ENCODE measurements around the gene SLC39A11. TPM values are rescaled to one million over a fixed set of nuclear protein-coding genes. Genes with fewer than 3 reads are reported as not detected.

The SLC39A11 gene
- total RNA-seq, 1 experiment from 2014 or later: 46.4 TPM

DNA sequence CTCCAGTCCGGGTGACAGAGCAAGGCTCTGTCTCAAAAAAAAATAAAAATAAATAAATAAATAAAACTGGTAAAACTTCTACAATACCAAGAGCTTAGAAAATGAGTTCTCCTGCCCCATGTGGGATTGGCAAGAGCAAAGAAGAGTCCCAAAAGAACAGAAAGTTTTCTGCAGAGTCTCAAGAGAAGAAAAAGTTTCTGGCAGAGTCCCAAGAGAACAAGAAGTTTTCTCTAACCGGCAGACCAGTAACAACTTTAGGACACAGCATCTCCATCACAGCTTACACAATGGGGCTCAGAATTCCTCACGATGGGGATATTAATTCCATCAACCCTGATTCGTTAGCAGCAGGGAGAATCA lies 1.1 kb downstream of the SLC39A11 start:
- Histone ChIP-seq H3K27ac (ENCODE audit: low read depth, low read length) (no peak overlapping the region), H3K27me3 (ENCODE audit: insufficient read depth, low read length) (no peaks in the 10 kb centered on the region), H3K9me3 (ENCODE audit: control insufficient read depth in 1 of 2, insufficient read depth in 1 of 2, low read depth in 1 of 2, low read length in 2 of 2) (no peaks in the 10 kb centered on the region), H3K4me3 (replicated peaks in 1 of 2; ENCODE audit: low read depth in 1 of 2, low read length in 2 of 2) (peak overlapping the region; percentile 62 to 82), H2AFZ (ENCODE audit: low read depth, low read length, poor library complexity, severe bottlenecking) (no peak overlapping the region), H3K9me2 (ENCODE audit: insufficient read depth) (no peaks in the 10 kb centered on the region), H3K9ac (ENCODE audit: low read length) (peak overlapping the region; percentile 71), H3K4me1 (ENCODE audit: control insufficient read depth in 1 of 2, insufficient read depth in 2 of 2, low read length in 2 of 2) (peaks cover 7 to 14% of the 10 kb centered on the region in 2 experiments; a peak in 3 of 4 replicates), H4K20me1 (ENCODE audit: insufficient read depth) (no peaks in the 10 kb centered on the region), H3K79me2 (ENCODE audit: insufficient read depth, low read length) (no peaks in the 10 kb centered on the region), H3K4me2 (ENCODE audit: low read length) (peak overlapping the region; percentile 98), H3K36me3 (ENCODE audit: control insufficient read depth in 1 of 2, insufficient read depth in 2 of 2, low read length in 2 of 2) (peaks cover 0 to 6% of the 10 kb centered on the region in 2 experiments; a peak in 2 of 4 replicates)
- ChIA-PET CTCF (no interaction called here), POLR2A (no interaction called here), RAD21 (ENCODE audit: low non-redundant PET in 1 of 2, low total read pairs in 2 of 2, uncharacterized antibody in 2 of 2, unreplicated experiment in 2 of 2) (no interaction called here)
- no TSS peak for BruUV-seq (replicated peaks)
- no peak for DNase-seq (ENCODE audit: low read depth, low spot score)
- TF ChIP-seq YY1 (IDR thresholded peaks at IDR 0.05; ENCODE audit: extremely low read depth, insufficient replicate concordance, low read depth, low read length): no peak
- TF ChIP-seq, protein P1, sequence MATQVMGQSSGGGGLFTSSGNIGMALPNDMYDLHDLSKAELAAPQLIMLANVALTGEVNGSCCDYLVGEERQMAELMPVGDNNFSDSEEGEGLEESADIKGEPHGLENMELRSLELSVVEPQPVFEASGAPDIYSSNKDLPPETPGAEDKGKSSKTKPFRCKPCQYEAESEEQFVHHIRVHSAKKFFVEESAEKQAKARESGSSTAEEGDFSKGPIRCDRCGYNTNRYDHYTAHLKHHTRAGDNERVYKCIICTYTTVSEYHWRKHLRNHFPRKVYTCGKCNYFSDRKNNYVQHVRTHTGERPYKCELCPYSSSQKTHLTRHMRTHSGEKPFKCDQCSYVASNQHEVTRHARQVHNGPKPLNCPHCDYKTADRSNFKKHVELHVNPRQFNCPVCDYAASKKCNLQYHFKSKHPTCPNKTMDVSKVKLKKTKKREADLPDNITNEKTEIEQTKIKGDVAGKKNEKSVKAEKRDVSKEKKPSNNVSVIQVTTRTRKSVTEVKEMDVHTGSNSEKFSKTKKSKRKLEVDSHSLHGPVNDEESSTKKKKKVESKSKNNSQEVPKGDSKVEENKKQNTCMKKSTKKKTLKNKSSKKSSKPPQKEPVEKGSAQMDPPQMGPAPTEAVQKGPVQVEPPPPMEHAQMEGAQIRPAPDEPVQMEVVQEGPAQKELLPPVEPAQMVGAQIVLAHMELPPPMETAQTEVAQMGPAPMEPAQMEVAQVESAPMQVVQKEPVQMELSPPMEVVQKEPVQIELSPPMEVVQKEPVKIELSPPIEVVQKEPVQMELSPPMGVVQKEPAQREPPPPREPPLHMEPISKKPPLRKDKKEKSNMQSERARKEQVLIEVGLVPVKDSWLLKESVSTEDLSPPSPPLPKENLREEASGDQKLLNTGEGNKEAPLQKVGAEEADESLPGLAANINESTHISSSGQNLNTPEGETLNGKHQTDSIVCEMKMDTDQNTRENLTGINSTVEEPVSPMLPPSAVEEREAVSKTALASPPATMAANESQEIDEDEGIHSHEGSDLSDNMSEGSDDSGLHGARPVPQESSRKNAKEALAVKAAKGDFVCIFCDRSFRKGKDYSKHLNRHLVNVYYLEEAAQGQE (IDR thresholded peaks at IDR 0.05; ENCODE audit: low read depth): no peak
- TF ChIP-seq, protein P2, sequence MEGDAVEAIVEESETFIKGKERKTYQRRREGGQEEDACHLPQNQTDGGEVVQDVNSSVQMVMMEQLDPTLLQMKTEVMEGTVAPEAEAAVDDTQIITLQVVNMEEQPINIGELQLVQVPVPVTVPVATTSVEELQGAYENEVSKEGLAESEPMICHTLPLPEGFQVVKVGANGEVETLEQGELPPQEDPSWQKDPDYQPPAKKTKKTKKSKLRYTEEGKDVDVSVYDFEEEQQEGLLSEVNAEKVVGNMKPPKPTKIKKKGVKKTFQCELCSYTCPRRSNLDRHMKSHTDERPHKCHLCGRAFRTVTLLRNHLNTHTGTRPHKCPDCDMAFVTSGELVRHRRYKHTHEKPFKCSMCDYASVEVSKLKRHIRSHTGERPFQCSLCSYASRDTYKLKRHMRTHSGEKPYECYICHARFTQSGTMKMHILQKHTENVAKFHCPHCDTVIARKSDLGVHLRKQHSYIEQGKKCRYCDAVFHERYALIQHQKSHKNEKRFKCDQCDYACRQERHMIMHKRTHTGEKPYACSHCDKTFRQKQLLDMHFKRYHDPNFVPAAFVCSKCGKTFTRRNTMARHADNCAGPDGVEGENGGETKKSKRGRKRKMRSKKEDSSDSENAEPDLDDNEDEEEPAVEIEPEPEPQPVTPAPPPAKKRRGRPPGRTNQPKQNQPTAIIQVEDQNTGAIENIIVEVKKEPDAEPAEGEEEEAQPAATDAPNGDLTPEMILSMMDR (IDR thresholded peaks at IDR 0.05 in 2 of 3, conservative IDR thresholded peaks at IDR 0.05 in 1 of 3; ENCODE audit: borderline replicate concordance in 1 of 3, insufficient read depth in 1 of 3, low read depth in 2 of 3, low read length in 2 of 3): no peak
- intact Hi-C loops (cut with micrococcal nuclease): loop anchor here (5.0 kb wide), 1 partner anchor 79 kb away; no protein-coding TSS in a partner anchor
- ATAC-seq: no peak
